NCI-H2107 treated with DMSO at 0.1 percent for 48 hours (cell line): ENCODE measurements around the gene FANCC.
A peak's percentile ranks its signal among the peaks of the same experiment; 100 is the strongest.

Source experiments
- DNase-seq: peaks from one replicate; lab custom pipeline; 2025; ENCODE audit not compliant: unreplicated experiment; lab: John Stamatoyannopoulos, UW

Gene FANCC

DNA sequence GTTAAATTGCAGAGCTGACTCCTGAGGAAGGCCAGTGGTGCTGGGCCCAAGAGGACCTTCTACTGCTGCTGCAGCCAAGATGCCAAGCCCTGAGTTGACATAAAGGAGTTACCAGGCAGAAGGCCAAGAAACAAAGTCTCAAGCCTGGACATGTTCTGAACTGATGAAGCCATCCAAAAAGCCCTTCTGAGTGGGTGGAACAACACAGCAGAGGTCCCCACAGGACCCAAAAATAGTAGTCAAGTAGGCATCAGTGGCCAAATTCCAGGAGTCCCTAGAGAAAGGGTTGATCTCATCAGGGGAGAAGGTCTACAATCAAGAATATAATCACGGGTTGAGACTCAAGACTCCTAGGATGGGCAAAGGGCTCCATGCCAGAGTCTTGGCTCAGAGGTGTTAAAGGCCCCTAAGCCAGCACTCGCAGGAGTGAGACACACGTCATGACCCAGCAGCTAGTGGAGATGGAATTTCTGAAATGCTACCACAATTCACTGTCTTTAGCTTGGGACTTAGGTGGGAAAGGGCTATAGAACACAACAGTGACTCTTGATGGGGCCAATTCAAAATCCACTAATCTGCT, 119.7 kb downstream of the FANCC start:
- DNase-seq = no peak

DNA sequence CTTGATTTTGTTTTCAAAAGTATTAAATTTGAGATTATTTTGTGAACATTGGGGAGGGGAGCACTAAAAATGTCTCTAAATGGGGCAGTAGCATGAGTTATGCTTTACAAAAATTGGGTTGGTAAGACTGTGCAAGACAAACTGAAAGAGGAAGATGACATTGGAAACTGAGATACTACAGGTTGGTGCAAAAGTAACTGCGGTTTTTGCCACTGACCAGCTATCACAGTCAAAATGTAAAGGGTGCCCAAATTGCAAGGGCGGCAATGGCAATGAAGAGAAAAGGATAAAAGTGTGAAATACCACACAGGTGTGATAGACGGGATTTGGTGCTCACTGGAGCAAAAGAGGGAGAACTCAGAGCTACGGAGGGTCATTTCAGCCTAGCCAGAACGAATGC, 124.0 kb downstream of the FANCC start:
- no peak for DNase-seq

- DNase-seq = no peak
Observed at GRCh38 chr9:95193067-95193466, 124.4 kb downstream of the FANCC start.

DNA sequence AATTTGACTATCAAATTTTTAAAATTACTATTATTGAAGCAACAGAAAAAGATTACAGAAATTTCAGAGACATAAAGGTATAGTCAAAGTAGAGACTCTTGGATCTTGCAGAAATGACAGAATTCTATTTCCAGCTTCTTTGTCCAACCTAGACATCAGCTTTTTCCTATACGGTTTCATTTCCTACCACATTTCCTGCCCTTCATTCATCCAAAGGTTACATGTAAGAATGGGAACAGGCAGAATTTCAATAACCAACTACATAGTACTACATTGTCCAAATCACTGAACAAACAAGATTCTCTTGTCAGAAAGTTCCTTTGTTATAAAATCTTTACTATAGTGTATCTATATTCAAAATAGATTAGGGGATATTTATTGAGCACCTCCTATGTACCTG, 124.9 kb downstream of the FANCC start:
- DNase-seq = no peak

DNA sequence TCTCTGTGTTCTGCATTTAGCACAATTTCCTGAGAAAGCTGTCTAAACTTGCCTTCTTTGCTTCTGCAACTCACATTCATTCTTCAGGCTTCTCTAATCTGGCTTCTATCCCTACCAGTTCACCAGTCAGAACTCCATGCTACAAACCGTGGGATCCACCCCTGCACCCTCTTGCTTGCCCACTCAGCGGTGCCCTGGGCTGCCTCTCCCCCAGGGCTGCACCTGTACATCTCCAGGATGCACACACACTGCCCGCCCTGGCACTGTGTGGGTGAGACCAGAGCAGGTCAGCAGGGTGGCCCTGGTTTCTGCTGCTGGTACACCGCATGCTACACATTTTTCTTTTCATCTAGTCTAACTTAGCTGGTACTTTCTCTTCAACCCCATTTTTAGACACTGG, 127.1 kb downstream of the FANCC start:
- no peak for DNase-seq

DNA sequence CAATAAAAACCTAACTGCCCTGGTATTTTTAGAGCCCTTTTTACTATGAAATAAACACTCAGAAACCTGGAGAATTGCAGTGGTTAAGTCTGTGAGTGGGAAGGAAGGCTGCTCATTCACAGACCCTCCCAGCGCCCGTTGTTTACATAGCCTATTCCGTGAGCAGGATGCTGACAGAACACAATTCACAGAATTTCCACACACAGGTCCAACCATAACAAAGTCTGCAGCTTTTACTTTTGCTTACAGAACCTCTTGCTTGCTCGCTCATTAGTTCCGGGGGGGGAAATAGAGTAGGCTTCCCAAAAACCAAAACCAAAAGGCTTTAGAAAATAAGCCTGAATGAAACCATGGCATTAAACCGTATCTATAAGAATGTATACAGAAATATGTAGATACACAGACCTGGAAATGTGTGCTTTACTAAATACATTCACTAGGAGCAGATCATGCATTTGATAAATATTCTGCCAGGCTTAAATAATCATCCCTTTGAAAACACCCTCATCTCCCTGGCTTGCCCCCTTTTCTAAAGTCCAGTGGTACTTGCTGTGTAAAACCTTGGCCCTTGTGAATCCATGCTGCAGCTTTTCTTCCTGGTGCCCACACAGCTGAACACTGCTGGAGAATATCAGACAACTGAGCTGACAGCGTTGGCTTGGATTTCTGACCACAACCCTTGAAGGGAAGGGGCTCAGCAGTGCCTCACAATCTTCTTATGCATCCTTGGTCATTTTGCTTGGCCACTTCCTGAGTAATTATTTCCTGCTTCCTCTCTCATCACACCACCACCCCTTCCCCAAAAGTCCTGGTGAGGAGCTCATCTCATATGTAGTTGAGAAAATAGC, 128.0 kb downstream of the FANCC start:
- no peak for DNase-seq

DNA sequence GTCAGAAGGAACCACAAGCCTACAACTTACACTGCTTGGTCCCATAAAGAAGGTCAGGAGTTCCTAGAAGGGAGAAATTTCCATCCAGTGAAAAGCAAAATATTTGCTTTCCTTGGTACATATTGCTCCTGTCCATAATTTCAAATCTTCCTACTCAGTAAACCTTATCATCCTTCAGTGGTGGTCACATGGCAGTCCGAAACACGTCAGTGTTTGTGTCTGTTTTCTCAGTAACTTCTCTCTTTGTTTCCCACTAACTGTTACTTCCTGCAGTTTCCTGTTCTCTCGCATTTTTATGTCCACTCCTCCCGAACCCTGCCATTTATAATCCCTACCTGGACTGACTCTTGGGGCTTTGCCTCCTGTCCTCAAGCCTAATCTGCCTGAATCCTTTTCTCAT, 129.1 kb downstream of the FANCC start:
- DNase-seq = no peak

- no peak for DNase-seq
Observed at GRCh38 chr9:95185956-95186355, 131.6 kb downstream of the FANCC start.

- DNase-seq = no peak
Observed at GRCh38 chr9:95182854-95183563, 134.5 kb downstream of the FANCC start.

DNA sequence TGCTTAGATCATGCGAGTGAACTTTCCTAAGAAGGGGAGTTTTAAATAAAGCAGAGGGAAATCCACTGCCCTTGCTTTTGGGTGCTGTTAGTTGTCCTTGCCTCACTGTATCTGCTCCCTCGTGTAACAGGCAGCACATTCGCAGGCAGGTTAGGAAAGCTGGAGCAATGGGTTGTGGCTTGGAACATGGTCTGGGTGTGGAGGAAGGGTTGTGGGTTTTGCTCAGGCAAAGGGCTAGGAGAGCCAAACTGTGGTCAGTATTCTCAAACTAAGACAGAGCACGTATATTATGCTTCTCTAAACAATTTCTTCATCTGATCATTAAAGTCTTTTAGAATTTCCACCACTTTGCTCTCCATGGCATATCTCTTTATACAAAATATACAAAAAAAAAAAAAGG, 135.7 kb downstream of the FANCC start:
- no peak for DNase-seq

DNA sequence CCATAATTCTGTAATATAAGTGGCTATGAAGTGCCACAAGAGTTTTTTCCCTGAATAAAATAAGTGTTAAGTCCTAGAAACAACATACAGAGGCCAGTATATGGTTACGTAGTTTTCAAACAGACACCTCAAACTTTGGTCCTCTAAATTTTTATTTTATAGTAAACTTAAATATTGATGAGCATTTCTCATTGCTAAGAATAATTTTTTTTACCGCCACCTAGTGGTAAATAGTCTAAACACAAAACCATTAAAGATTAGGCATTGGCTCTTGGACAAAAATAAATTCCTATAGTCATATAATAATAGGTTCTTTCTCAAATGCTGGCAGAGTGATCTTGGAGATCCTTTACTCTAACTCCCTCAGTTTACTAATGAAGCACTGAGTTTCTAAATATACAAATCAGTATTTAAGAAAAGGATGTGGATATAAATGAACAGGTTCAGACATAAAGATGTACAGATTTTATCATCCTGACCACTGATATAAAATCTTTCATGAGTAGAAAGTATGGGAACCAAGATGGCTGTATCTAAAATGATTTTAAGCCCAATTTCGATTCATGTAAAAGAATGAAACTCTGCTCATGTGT, 136.2 kb downstream of the FANCC start:
- no peak for DNase-seq

- DNase-seq = no peak
Observed at GRCh38 chr9:95177617-95178016, 139.9 kb downstream of the FANCC start.

DNA sequence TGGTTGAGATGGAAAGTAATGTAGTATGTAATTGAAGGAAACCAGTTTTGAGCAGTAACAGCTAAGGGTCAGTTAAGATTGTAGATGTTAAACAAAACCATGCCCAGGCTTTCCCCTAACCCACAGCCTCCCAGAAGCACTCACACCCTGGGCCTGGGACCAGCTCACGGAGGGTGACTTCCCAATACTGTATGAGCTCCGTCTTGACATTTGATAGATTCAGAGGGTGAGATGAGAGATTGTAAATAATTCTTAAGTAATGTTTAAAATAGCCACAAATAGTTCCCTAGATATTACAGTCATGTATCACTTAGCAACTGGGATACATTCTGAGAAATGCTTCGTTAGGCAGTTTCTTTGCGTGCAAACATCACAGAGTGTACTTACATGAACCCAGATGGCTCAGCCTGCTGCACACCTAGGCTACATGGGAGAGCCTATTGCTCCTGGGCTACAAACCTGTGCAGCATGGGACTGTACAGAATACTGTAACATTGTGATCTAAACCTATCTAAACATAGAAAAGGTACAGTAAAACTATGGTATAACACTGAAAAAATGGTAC, 140.7 kb downstream of the FANCC start:
- no peak for DNase-seq

GRCh38 chr9:95175523-95175922, 142.0 kb downstream of the FANCC start:
- DNase-seq = peak; percentile 83

DNA sequence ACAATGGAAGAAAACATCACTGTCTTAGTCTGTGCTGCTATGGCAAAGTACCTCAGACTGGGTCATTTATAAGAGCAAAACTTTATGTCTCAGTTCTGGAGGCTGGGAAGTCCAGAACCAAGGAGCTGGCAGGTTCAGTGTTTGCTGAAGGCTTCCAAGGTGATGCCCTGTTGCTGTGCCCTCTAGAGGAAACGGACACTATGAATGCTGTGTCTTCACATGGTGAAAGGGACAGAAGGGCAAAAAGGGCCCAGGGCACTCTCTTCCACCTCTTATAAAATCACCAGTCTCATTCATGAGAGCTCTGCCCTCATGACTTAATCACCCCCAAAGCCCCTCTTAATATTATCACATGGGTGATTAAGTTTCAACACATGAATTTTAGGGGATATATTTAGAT, 143.5 kb downstream of the FANCC start:
- no peak for DNase-seq

GRCh38 chr9:95171596-95171995, 145.9 kb downstream of the FANCC start:
- no peak for DNase-seq

- peak; percentile 72 for DNase-seq
Observed at GRCh38 chr9:95171001-95171400, 146.5 kb downstream of the FANCC start.

- DNase-seq = peak; percentile 44
Observed at GRCh38 chr9:95167998-95168397, 149.5 kb downstream of the FANCC start.

GRCh38 chr9:95165004-95165403, 152.5 kb downstream of the FANCC start:
- no peak for DNase-seq

GRCh38 chr9:95157481-95158151, 159.9 kb downstream of the FANCC start:
- DNase-seq = peak; percentile 71

GRCh38 chr9:95156074-95156473, 161.4 kb downstream of the FANCC start:
- DNase-seq = no peak
